Effector CD8-positive, alpha-beta T cell (primary cell): ENCODE data around the gene SCLY.
"Not testable (repeated sequence)": the region's sequence is repeated elsewhere in the genome, so short reads cannot be mapped to it uniquely, and the experiment has no call there.

Experiments
- DNase-seq: peaks from one replicate; lab custom pipeline; 2025; lab: John Stamatoyannopoulos, UW

Gene SCLY

GRCh38 chr2:238040918-238041317, 19.9 kb upstream of the SCLY start:
- no peak for DNase-seq

GRCh38 chr2:238042090-238042489, 18.7 kb upstream of the SCLY start:
- DNase-seq = no peak

DNA sequence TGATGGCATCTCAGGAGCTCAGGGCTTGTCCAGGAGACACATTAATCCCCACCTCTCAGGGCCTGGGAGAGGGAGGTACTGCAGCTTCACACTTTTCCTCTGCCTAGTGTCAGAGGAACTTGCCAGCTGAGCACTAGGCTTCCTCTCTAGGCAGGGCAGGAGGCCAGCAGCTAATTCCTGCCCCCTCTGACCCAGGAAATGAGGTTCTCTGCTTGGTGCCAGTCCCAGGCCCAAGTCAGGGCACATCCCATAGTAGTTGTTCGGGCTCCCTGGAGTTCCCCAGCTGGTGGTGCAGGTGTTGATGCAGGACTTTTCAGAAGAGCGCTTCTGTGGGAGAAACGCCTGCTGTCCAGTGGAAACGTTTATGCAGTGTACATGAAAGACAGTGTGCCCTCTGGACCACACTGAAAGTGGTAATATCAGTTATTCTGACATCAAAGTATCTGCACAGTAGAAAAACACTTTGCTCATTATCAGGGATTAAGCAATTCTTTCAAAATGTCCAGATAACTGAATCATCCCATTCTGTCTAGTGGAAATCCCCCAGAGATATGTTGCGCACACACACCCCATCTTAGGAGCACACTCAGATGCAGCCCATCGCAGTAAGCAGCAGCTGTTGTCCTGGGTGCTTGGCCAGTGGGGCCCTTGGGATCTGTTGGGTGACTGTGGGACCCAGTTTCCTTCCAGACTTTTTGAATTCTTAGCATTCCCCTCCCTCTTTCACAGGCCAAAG, 17.8 kb upstream of the SCLY start:
- DNase-seq = no peak

DNA sequence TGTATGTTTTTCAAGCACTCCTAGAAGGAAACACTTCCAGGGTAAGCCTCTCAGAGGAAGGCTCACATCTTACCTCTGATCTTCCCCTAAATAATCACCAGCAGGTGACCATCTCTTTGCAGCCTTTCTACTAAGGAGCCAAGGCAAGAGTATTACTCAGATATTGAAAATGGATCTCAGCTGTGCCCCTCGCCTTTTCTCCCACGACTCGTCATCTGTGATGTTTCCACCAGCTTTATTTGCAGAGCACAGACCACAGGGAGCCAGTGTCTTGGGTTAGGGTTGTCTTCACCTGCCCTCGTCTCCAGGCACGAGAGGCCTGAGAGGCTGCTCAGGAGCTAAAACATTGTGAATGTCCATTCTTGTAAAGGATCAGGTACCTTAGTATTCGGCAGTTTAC, 16.9 kb upstream of the SCLY start:
- DNase-seq = no peak

DNA sequence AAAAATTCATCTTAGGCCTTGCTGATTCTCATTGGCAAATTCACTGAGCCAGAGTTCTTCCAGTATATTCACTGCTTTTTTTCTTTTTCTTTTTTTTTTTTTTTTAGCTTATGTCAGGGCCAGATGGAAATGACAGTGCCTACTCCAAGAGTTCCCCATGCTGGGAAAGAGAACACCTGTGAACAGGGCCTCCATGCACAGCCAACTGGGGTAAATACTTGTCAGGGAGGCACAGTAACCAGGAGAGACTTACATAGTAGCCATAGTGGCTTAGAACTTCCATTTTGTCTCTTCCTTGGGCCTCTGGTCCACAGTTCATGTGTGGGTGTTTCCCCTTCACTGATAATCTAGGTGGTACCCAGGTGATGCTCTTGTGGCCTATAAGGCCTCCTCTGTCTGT, 15.2 kb upstream of the SCLY start:
- DNase-seq = no peak

DNA sequence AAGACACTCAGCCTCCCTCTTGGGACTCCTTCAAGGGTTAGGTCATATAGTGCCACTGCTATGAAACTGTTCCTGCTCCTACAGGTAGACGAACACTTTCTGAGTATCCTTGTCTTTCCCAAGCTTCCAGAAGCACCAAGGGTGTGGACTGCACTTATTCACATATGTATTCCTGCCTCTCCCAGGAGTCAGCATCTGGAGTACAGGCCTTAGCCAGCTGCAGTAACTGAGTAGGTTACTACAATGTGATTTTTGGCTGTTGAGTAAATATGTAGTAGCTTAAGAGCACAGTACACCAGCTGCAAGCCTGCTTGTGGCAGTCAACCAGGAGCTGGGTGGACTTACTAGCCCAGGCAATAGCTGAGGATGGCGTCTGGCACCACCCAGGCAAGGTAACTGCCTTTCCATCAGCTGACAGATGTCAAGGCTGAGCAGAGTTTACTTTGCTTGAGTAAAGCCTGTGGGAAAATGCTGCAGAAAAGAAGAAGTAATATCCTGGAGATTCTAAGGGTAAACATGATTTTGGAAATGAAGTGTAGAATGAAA, 14.0 kb upstream of the SCLY start:
- DNase-seq = no peak

DNA sequence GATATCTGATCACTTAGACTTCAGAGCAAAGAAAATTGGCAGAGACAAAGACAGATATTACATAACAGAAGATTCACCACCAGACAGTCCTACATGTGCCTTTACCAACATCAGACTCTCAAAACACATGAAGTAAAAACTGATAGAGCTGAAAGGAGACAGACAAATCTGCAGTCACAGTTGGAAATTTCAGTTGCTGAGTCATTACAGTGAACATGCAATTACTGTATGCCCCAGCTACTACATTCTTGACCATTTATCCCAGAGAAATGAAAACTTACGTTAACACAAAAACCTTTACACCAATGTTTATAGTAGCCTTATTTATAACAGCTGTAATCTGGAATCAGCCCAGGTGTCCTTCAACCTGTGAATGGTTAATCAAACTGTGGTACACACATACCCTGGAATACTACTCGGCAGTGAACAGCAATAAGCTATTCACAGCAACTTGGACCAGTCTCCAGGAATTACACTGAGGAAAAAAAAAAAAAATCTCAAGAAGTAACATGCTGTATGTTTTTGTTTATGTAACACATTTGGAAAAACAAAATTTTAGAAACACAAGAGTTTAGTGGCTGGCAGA, 7.5 kb upstream of the SCLY start:
- DNase-seq = no peak

GRCh38 chr2:238055841-238056240, 5.0 kb upstream of the SCLY start:
- no peak for DNase-seq

DNA sequence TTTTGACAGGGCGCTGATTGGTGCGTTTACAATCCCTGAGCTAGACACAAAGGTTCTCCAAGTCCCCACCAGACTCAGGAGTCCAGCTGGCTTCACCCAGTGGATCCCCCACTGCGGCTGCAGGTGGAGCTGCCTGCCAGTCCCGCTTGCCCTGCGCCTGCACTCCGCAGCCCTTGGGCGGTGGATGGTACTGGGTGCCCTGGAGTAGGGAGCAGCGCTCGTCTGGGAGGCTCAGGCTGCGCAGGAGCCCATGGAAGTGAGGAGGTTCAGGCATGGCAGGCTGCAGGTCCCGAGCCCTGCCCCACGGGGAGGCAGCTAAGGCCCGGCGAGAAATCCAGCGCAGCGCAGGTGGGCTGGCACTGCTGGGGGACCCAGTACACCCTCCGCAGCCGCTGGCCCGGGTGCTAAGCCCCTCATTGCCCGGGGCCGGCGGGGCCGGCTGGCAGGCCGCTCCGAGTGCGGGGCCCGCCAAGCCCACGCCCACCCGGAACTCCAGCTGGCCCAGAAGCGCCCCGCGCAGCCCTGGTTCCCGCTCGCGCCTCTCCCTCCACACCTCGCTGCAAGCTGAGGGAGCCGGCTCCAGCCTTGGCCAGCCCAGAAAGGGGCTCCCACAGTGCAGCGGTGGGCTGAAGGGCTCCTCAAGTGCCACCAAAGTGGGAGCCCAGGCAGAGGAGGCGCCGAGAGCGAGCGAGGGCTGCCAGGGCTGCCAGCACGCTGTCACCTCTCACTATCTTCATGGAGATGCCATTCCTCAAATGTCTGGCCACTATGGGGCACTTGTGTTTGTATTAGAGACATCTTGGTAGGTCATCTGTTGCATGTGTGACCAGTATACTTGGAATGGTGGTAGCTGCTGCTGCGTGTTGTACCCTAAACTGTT, 2.9 kb upstream of the SCLY start:
- not testable (repeated sequence) for DNase-seq

DNA sequence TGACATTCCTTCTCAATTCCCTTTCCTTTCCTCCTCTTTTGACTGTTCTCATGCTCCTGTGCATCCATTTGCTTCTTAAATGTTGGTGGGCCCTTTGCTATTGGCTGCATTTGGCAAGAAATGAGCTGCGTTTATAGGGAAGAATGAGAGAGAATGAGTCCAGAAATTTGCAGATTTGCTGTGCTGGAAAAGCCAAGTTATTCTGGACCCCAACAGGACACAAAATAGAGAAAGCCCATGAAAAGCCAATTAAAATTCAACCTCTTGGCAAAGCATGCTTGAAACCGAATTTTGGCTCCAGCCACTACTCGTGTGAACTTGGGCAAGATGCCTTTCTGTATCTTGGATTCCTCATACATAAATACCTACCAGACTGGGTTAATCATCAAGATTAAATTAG, 1.3 kb upstream of the SCLY start:
- DNase-seq = no peak

DNA sequence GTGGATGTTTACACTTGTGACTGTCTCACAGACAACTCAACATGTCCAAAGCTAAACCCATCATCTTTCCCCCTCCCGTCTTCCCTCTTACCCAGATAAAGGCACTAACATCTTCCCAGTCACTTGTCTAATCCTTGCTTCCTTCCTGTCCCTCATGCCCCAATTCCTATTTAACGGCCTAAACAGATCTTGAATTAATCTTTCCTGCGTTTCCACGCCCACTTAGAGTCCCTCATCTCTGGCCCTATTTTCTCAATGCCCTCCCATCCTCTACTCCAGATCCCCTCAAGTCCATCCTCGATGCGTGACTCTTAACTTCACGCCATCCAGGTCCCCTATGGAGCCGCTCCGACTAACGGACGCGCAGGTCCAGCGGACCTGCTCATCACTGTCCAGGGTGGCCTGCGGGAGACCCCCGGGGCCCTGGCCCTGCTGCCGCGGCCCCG, 682 bp upstream of the SCLY start:
- no peak for DNase-seq

DNA sequence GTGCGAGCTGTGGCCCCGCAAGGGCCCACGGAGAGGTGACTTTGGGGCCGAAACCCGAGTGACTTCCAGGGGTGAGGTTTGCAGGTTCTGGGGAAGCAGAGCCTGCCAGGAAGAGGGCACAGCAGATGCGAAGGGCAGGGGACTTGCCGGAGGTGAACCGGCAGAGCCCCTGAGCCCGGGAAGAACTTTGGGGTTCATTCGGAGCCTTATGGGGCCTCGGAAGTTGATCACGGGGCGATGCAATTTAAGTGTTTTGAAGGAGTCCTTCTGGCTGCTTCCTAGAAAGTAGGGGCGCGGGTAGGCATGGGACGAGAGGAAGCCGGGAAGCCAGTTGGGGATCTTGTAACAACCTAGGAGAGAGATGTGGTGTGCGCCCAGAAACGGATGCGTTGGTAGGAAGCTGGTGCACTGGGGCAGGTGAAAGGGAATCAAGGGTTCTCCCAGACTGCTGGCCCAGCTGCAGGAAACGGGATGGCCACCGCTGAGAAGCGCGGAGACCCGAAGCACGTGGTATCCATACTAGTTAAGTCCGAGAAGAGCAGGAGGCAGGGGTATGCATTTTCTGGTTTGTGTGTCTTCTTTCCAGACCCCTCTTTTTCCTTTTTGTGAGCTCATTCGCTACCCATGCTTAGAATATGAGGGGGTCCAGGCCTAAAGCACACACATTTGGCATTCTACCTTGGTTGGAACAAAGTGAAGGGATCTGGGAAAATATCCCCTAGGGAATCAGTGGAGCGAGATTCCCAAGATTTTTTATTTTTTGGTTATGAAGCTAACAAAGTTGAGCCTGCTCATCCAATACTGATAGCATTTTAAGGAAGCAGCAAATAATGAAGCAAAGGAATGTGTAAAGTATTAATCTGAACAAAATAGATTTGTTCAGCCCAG, 758 bp downstream of the SCLY start:
- DNase-seq = no peak

GRCh38 chr2:238063414-238064189, 2.8 kb downstream of the SCLY start:
- no peak for DNase-seq

- DNase-seq = no peak
Measured at GRCh38 chr2:238064376-238064775, 3.6 kb downstream of the SCLY start.

DNA sequence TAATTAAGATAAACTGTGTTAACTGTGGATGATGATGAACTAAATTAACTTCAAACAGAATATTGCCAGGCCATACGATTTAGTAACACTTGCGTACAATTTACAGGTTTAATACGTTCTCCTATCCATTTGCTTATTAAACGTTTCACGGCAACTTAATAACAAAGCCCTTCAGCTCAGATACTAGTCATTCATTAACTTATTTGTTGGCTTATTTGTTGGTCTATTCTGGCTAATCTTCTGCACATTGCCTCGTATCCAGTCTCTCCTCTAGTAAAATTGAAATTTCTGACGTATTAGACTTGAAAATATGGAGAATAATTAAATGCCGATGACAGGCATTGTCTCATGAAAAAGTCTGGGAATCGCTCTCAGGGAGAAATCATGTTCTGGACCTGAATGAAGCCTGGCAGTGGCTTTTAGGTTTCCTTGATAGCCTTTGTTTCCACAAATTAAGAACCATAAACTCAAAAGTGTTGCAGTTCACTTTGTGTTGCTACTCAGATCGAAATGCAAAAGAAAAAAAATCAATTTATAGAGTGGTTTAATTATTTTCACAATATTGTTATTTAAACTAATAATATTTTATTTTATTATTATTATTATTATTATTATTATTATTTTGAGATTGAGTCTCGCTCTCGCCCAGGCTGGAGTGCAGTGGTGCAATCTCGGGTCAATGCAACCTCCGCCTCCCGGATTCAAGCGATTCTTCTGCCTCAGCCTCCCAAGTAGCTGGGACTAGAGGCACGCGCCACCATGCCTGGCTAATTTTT, 4.5 kb downstream of the SCLY start:
- no peak for DNase-seq

DNA sequence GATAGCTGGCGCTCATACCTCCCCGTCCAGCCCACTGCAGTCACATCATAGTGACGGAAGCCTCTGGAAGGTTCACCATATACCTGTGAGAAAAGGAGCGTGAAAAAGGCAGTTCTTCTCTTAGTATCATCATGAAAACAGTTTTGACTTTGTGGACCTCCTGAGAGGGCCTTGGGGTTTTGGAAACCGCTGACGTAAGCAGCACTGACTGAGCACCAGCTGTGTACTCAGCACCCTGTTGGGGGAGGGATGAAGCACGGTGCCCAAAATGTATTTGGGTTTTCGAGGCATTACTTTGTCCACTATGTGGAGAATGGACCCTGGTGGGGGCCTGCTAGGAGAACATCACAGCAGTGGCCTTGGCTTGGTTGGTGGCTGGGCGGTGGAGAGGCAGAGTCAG, 5.4 kb downstream of the SCLY start:
- DNase-seq = no peak

DNA sequence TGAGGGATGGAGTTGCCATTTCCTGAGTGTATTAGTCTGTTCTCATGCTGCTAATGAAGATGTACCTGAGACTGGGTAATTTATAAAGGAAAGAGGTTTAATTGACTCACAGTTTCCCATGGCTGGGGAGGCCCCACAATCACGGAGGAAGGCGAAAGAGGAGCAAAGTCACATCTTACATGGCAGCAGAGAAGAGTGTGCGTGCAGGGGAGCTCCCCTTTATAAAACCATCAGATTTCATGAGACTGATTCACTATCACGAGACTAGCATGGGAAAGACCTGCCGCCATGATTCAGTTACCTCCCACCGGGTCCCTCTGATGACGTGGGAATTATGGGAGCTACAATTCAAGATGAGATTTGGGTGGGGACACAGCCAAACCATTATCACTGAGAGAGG, 5.9 kb downstream of the SCLY start:
- not testable (repeated sequence) for DNase-seq

GRCh38 chr2:238067939-238068338, 7.1 kb downstream of the SCLY start:
- no peak for DNase-seq

DNA sequence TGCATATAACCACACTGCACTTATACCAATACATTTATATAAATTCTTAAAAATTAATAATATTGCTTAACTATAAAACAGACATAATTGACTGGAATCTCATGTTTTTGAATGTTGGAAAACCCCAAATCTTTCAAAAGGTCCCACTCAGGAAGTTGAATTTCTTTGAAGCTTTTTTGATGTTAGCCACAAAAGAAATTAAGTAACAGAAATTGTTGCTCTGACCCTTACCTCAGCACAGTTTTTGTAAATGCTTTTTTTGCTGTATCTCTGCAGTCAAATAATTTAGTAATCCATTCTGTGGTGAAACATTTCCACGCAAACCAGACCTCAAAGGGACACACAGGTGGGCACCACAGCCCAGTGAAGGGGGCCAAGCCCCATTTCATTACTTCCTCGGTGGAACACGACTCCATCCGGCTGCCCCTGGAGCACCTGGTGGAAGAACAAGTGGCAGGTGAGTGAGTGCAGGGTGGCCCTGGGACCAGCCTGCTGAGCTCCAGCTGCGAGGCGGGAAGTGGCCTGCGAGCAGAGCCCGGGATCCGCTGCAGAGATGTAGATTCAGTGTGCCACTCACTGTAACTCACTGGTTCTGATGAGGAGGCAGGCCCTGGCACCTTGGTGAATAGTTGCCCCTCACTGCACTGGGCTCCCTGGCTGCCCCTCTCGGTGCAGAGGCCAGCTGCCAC, 8.4 kb downstream of the SCLY start:
- no peak for DNase-seq
